Measurements from ENCODE around the gene L2HGDH. TPM values are rescaled to one million over a fixed set of nuclear protein-coding genes. Genes with fewer than 3 reads are reported as not detected.
A peak's percentile ranks its signal among the peaks of the same experiment; 100 is the strongest.

L2HGDH gene
- total and polyA plus RNA-seq, 2 donors from 2014 or later = 11.1 to 12.5 TPM

DNA sequence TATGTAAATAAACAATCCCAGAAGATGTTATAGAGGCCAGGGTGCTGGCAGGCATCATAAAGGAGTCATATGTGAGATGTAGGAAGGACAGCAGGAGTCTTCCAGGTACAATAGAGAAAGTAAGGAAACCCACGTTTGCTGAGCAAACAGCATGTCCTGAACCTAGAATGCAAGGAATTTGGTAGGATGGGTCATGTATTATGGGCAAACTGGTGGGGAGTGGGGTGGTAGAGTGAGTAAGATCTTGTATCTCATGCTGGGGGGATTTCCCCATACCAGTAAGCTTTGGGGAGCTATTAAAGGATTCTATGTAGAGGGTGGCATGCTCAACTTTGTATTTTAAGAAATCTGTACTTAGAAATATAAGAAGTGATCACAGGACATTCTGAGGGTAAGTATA is 43.7 kb upstream of the L2HGDH start:
- Histone ChIP-seq H3K27ac (ENCODE audit: low read depth in 2 of 2, low read length in 2 of 2) (no peak overlapping the region), H3K4me1 (ENCODE audit: control insufficient read depth in 2 of 3, insufficient read depth in 2 of 3, low read depth in 1 of 3, low read length in 3 of 3) (no peaks in the 10 kb centered on the region), H3K4me3 (ENCODE audit: low read length in 3 of 3) (no peak overlapping the region), H3K9me3 (ENCODE audit: control insufficient read depth in 2 of 3, insufficient read depth in 1 of 3, low read length in 3 of 3) (no peaks in the 10 kb centered on the region), H3K27me3 (ENCODE audit: control insufficient read depth, insufficient read depth, low read length) (no peaks in the 10 kb centered on the region), H3K36me3 (ENCODE audit: control insufficient read depth in 2 of 3, insufficient read depth in 3 of 3, low read length in 3 of 3) (no peaks in the 10 kb centered on the region), H3K9ac (ENCODE audit: low read length in 3 of 3) (no peak overlapping the region)
- TF ChIP-seq CTCF (IDR thresholded peaks at IDR 0.05; ENCODE audit: borderline replicate concordance, extremely low read depth, insufficient read depth) = no peak
- DNase-seq (no peak), FAIRE-seq (no peak)
- intact Hi-C loops (cut with DNase I) = no loop called here

DNA sequence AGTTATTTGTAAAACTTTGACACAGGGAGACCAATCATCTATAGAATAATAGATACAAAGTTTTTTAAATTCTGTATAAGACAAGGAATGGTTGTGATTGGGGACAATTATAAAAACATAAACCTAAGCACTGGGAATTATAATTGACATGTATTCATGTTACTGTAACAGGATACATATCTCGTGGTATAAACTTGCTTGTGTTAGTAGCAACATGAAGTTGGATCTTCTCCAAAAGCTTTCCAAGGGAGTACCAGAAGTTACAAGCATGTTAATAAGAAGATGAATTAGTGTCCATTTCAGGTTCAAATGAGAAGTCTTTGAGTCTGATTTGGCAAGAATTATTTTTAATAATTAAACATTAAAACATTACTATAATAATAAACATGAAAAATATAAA is 42.5 kb upstream of the L2HGDH start:
- intact Hi-C loops (cut with DNase I) = no loop called here
- no peak for TF ChIP-seq CTCF (IDR thresholded peaks at IDR 0.05; ENCODE audit: borderline replicate concordance, extremely low read depth, insufficient read depth)
- Histone ChIP-seq H3K36me3 (ENCODE audit: control insufficient read depth in 2 of 3, insufficient read depth in 3 of 3, low read length in 3 of 3) (no peaks in the 10 kb centered on the region), H3K9ac (ENCODE audit: low read length in 3 of 3) (no peak overlapping the region), H3K4me3 (ENCODE audit: low read length in 3 of 3) (no peak overlapping the region), H3K27me3 (ENCODE audit: control insufficient read depth, insufficient read depth, low read length) (no peaks in the 10 kb centered on the region), H3K9me3 (ENCODE audit: control insufficient read depth in 2 of 3, insufficient read depth in 1 of 3, low read length in 3 of 3) (no peaks in the 10 kb centered on the region), H3K27ac (ENCODE audit: low read depth in 2 of 2, low read length in 2 of 2) (no peak overlapping the region), H3K4me1 (ENCODE audit: control insufficient read depth in 2 of 3, insufficient read depth in 2 of 3, low read depth in 1 of 3, low read length in 3 of 3) (no peaks in the 10 kb centered on the region)
- FAIRE-seq (no peak), DNase-seq (no peak)

DNA sequence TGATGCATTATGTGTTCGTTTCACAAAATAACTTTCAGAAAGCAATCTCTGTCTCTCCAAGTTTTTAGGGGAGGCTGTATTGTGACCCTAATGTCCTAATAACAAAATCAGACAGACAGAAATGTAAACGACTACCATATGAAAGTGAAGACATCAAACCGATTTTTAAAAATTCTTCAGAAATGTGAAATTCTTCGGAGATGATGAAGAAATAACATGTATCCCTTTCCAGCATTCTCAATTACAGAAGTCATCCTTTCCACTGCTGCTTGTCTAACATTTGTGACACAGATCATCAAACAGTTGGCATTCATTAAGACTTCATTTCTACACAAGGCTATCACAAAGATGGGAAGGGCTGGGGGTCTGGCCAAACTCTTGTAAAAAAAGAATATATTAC is 41.1 kb upstream of the L2HGDH start:
- Histone ChIP-seq H3K4me1 (ENCODE audit: control insufficient read depth in 2 of 3, insufficient read depth in 2 of 3, low read depth in 1 of 3, low read length in 3 of 3) (peaks cover 0 to 2% (median 0%) of the 10 kb centered on the region in 3 donors), H3K9me3 (ENCODE audit: control insufficient read depth in 2 of 3, insufficient read depth in 1 of 3, low read length in 3 of 3) (no peaks in the 10 kb centered on the region), H3K27ac (ENCODE audit: low read depth in 2 of 2, low read length in 2 of 2) (no peak overlapping the region), H3K9ac (ENCODE audit: low read length in 3 of 3) (no peak overlapping the region), H3K4me3 (ENCODE audit: low read length in 3 of 3) (no peak overlapping the region), H3K36me3 (ENCODE audit: control insufficient read depth in 2 of 3, insufficient read depth in 3 of 3, low read length in 3 of 3) (no peaks in the 10 kb centered on the region), H3K27me3 (ENCODE audit: control insufficient read depth, insufficient read depth, low read length) (no peaks in the 10 kb centered on the region)
- no peak for FAIRE-seq
- DNase-seq = no peak
- intact Hi-C loops (cut with DNase I) = no loop called here
- TF ChIP-seq CTCF (IDR thresholded peaks at IDR 0.05; ENCODE audit: borderline replicate concordance, extremely low read depth, insufficient read depth) = no peak

DNA sequence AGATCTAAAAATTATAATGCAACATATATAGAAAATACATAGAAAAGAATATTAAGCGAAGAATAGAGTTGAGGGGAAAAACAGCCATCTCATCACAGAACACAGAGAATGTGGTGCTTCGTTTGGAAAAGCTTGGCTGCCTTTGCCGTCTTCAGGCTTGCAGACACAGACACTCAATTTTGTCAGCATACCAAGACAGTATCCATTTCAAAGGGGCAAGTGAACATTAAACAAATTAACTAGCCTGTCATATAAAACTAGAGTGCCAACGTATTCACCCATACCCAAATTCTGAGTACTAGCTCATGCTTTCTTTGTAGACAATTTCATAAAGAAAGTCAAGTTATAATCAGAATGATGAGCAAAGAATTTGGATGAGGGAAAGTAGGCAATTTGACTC is 40.6 kb upstream of the L2HGDH start:
- Histone ChIP-seq H3K9me3 (ENCODE audit: control insufficient read depth in 2 of 3, insufficient read depth in 1 of 3, low read length in 3 of 3) (no peaks in the 10 kb centered on the region), H3K4me3 (ENCODE audit: low read length in 3 of 3) (no peak overlapping the region), H3K4me1 (ENCODE audit: control insufficient read depth in 2 of 3, insufficient read depth in 2 of 3, low read depth in 1 of 3, low read length in 3 of 3) (peaks cover 0 to 5% (median 2%) of the 10 kb centered on the region in 3 donors), H3K27ac (ENCODE audit: low read depth in 2 of 2, low read length in 2 of 2) (no peak overlapping the region), H3K27me3 (ENCODE audit: control insufficient read depth, insufficient read depth, low read length) (no peaks in the 10 kb centered on the region), H3K36me3 (ENCODE audit: control insufficient read depth in 2 of 3, insufficient read depth in 3 of 3, low read length in 3 of 3) (no peaks in the 10 kb centered on the region), H3K9ac (ENCODE audit: low read length in 3 of 3) (no peak overlapping the region)
- no peak for TF ChIP-seq CTCF (IDR thresholded peaks at IDR 0.05; ENCODE audit: borderline replicate concordance, extremely low read depth, insufficient read depth)
- intact Hi-C loops (cut with DNase I) = no loop called here
- FAIRE-seq (no peak), DNase-seq (peak in 2 of 5 donors; percentile 56 to 67)
